Duodenal mucosa (tissue), 2 donors: ENCODE results near the gene DOK4.

Experiments
- H3K27ac ChIP-seq: one replicate; pipeline ENCODE4 v1.7.0; 2013; ENCODE audit warnings: low read depth, low read length
- H3K27me3 ChIP-seq, 2 donors: one replicate each; pipeline ENCODE4 v1.7.0; 2013; ENCODE audit warnings: low read length in 2 of 2, control low read depth in 1 of 2; ENCODE audit not compliant: insufficient read depth in 2 of 2, control insufficient read depth in 1 of 2
- H3K36me3 ChIP-seq, 2 donors: one replicate each; pipeline ENCODE4 v1.7.0; 2013; ENCODE audit warnings: low read length in 2 of 2, control low read depth in 1 of 2; ENCODE audit not compliant: insufficient read depth in 2 of 2, control insufficient read depth in 1 of 2
- H3K4me1 ChIP-seq, 2 donors: one replicate each; pipeline ENCODE4 v1.7.0; 2013; ENCODE audit warnings: low read length in 2 of 2, control low read depth in 1 of 2; ENCODE audit not compliant: insufficient read depth in 2 of 2, control insufficient read depth in 1 of 2
- H3K4me3 ChIP-seq, 2 donors: one replicate each; pipeline ENCODE4 v1.7.0; 2013; ENCODE audit warnings: low read length in 2 of 2, low read depth in 1 of 2
- H3K9ac ChIP-seq, 2 donors: one replicate each; pipeline ENCODE4 v1.7.0; 2013; ENCODE audit warnings: low read length in 2 of 2, low read depth in 1 of 2
- H3K9me3 ChIP-seq, 2 donors: one replicate each; pipeline ENCODE4 v1.7.0; 2013; ENCODE audit warnings: low read length in 2 of 2, control low read depth in 1 of 2; ENCODE audit not compliant: control insufficient read depth in 1 of 2

The DOK4 gene

DNA sequence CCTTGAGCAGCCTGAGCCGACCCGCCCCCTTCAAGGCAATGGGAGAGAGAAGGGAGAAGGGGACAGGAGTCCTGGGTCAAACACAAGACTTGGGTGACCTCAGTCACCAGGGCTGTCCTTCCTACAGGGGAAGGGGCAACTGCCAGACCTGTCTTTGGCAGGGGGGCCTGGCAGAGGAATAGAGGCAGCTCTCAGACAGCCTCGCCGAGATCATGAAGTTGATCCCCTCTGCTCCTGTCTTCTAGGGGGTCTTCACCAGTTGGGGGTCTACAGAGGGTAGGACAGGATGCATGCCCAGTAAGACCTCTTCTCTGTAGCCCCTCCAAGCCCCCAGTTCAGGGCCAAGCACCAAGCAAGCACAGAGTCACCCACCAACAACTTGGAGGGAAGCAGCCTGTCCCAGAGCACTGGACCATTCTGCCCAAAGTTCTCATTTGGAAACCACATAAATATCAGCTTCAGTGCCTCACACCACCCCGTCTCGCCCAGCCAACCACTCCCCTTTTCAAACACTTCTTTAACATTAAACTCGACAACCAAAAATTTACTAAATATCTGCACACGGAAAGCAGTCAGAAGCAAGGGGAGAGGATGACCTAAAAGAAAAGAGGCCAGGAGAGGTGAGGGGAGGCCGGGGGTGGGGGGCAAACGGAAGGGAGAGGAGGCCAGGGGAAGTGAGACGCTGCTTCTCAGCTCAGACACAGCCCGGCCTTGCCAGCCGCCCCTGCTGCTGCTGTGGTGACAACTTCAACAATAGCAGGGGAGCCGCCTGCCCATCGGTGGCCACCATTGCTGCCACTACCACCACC lies 7.7 kb downstream of the DOK4 start:
- H3K9ac ChIP-seq, result peak overlapping the region; percentile 36 to 54
- H3K4me3 ChIP-seq, result peak overlapping the region; percentile 73 to 74
- no peaks in the 10 kb centered on the region for H3K9me3 ChIP-seq
- H3K36me3 ChIP-seq, result peaks cover 17 to 28% of the 10 kb centered on the region in 2 donors
- no peaks in the 10 kb centered on the region for H3K27me3 ChIP-seq
- no peak overlapping the region for H3K27ac ChIP-seq
- peaks cover 35 to 45% of the 10 kb centered on the region in 2 donors for H3K4me1 ChIP-seq

DNA sequence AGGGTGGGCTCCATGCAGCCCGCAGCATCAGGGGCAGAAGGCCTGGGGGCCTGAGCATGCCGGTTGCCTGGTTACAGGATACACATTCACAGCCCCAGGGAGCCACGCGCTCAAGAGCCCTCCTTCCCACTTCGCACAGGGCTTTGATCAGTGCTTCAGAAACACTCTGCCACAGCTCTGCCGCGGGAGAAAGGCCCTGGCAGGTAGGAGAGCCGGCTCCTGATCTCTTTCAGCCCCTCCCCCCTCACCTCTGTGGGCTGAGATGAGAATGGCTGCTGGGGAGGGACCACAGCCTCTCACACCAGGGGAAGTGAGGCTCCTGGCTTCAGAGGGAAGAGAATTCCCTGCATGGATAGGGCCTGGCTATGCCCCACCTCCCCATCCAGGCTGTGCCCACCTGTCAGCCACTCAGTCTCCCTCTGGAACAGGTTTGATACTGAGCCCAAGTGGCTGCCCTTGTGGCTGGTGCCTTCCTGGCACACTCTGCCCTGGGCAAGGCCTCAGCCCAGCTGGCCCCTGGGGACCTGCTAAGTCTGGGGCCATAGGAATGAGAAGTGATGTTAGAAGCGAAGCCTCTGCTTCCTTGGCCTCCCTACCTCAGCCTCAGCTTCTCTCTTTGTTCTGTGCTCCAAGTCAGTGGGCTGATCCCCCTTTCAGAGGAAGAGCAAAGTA lies 8.6 kb downstream of the DOK4 start:
- Histone ChIP-seq H3K36me3 (peaks cover 23 to 37% of the 10 kb centered on the region in 2 donors), H3K9me3 (no peaks in the 10 kb centered on the region), H3K4me3 (no peak overlapping the region), H3K27me3 (no peaks in the 10 kb centered on the region), H3K4me1 (peaks cover 34 to 46% of the 10 kb centered on the region in 2 donors), H3K9ac (no peak overlapping the region), H3K27ac (no peak overlapping the region)

DNA sequence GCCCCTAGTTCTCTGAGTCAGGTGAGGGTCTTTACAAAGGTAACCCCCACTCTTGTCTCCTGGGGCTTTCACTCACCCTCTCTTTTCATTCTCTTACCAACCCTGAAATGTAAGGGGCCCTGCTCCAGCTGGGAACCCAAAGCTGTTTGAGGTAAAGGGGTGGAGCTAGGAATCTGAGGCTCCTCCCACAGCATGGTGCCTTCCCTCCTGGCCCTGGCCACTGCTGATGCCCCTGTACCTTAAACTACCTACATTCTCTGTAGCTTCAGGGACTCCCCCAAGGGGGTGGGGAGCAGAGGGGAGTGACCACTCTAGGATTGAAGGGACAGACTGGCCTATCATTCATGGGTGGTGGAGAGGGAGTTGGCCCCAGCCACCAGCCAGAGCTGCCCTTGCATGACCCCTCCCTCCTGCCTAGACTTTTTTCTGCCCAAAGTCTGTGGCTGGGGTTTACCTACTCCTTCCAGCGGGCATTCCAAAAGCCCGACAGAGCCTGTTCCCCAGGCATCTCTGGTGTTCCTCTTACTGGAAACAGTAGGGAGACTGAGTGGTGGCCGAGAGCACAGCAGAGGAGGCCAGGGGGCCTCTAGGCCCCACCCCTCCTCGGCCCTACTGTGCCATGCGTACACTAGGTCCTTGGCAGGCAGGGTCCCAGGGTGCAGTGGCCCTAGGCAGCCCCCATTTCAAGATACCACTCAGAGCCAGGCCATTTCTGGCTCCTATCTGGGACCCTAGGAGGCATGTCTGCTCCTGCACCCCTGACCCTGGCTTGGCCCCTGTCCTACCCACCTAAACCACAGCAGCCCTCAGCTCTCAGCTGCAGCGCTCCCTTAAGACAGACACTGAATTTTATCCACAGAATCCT lies 9.5 kb downstream of the DOK4 start:
- Histone ChIP-seq H3K9me3 (no peaks in the 10 kb centered on the region), H3K27me3 (no peaks in the 10 kb centered on the region), H3K36me3 (peaks cover 23 to 46% of the 10 kb centered on the region in 2 donors), H3K27ac (no peak overlapping the region), H3K4me3 (no peak overlapping the region), H3K9ac (no peak overlapping the region), H3K4me1 (peaks cover 41 to 55% of the 10 kb centered on the region in 2 donors)

DNA sequence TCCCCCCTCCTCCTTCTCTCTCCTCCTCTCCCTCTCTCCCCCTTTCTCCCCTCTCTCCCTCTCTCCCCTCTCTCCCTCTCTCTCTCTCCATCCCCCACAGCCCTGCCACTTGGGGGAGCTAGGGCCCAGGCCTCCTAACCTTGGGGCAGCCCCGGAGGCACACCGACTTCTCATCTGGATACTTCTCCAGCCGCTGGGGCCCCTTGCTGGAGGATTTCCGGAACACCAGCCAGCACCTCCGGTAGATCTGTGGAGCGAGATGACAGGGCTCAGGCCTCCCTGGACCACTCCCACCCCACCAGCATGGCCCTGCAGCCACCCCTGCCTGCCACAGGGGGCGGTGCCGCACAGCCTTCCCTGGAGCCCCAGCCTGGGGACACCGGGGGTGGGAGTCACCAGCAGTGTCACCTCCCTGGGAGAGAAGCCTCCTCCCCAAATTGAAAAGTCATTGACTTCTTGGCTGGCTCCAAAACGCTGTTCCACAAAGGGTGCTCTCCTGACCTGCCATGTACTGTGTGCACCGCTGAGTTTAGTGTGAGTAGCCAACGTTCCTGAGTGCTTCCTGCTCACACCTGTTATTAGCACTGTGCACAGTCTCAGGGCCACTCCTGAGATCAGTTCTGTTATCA lies 10.5 kb downstream of the DOK4 start:
- Histone ChIP-seq H3K36me3 (peaks cover 29 to 55% of the 10 kb centered on the region in 2 donors), H3K27me3 (no peaks in the 10 kb centered on the region), H3K27ac (no peak overlapping the region), H3K9ac (no peak overlapping the region), H3K4me1 (peaks cover 48 to 58% of the 10 kb centered on the region in 2 donors), H3K9me3 (no peaks in the 10 kb centered on the region), H3K4me3 (peak overlapping the region; percentile 7 to 26)

DNA sequence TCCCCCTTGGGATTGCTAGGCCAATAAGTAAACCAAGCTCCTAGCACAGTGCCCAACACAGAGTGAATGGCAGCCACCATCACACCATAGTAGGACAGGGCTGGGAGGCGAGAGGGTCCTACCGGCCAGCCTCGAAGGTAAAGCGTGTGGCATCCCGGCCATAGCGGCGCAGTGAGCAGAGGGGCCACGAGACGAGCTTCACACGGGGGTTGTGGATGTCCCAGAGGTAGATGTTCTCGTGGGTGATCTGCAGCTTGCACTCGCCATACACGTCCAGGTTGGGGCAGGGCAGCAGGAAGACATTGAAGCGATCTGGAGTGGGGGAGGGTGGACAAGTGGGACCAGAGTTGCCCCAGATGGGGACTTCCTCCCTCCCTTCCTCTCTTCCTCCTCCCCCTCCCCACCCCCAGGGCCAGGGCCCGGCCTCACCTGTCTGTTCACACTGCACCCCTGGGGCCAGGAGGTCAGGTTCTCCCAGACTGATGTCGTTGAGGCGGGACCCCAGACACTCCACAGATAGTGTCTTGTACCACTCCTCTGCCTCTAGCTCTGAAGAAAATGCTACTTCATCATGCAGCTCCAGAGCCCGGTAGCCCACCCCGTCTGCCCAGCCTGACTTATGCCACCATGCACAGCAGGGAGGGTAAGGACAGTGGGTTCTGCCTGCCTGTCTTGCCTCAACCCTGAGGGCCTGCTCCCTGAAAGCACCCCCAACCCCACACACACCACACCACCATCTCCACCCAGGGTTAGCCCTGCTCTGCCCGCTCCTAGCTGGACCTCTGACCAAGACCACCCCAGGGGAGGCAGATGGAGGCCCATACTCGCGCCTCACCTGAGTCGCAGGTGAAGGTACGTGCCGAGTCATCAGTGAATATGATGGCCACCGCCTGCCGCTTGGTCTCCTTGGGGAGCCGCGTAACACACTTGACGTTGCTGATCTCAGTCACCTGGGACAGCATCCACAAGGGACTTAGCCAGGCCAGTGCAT lies 11.3 kb downstream of the DOK4 start:
- no peaks in the 10 kb centered on the region for H3K9me3 ChIP-seq
- no peak overlapping the region for H3K27ac ChIP-seq
- peaks cover 49 to 58% of the 10 kb centered on the region in 2 donors for H3K4me1 ChIP-seq
- no peak overlapping the region for H3K9ac ChIP-seq
- H3K36me3 ChIP-seq, result peaks cover 36 to 63% of the 10 kb centered on the region in 2 donors
- no peak overlapping the region for H3K4me3 ChIP-seq
- no peaks in the 10 kb centered on the region for H3K27me3 ChIP-seq

DNA sequence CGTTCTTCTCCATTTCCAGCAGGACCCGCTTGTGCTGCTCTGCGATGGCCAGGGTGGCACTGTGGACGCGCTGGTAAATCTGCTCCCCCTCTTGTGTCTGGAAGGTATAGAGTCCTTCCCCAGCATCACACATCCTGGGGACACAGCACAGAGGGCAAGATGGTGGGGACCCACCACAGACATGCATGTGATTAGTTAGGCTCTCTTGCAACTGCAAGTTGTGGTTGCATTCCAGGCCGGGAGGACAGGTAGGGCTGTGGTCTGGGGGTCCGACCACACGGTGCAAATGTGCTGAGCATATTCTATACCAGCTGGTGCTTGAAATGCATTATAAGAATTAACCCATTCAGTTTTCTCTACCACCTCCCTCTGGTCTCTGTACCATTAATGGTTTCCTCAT lies 12.4 kb downstream of the DOK4 start:
- Histone ChIP-seq H3K4me1 (peaks cover 45 to 51% of the 10 kb centered on the region in 2 donors), H3K27ac (no peak overlapping the region), H3K9me3 (no peaks in the 10 kb centered on the region), H3K36me3 (peaks cover 47 to 74% of the 10 kb centered on the region in 2 donors), H3K4me3 (no peak overlapping the region), H3K9ac (no peak overlapping the region), H3K27me3 (no peaks in the 10 kb centered on the region)

DNA sequence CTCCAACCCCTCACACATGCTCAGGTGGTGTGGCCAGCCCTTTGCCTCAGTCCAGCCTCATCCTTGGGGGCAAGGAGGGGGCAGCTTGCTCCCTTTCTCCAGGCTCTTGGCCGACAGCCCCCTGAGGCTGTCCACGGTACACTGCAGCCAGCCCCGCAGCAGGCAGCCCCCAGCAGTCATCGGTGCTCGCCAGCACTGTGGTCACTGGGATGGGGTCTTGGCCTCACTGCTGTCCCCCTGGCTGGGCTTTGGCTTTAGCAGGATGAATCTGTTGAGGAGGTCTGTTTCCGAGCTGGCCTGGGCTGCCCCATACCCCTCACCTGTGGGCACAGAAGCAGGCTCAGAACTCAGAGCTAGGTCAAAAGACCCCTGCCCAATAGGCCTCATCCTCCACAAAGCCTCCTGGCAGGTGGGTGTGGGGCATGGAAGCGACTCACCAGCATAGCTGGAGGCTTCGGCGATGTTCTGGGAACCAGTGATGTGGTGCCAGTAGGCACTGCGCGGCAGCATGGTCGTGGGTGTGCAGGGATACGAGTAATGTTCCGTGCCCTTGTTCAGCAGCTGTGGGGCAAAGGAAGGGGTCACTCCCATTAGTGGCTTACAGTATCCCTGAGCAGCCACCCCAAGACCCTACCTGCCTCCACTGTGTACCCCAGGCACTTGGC lies 13.0 kb downstream of the DOK4 start:
- peaks cover 47 to 79% of the 10 kb centered on the region in 2 donors for H3K36me3 ChIP-seq
- H3K27ac ChIP-seq, result no peak overlapping the region
- H3K27me3 ChIP-seq, result no peaks in the 10 kb centered on the region
- no peak overlapping the region for H3K4me3 ChIP-seq
- no peaks in the 10 kb centered on the region for H3K9me3 ChIP-seq
- H3K4me1 ChIP-seq, result peaks cover 40 to 45% of the 10 kb centered on the region in 2 donors
- no peak overlapping the region for H3K9ac ChIP-seq

DNA sequence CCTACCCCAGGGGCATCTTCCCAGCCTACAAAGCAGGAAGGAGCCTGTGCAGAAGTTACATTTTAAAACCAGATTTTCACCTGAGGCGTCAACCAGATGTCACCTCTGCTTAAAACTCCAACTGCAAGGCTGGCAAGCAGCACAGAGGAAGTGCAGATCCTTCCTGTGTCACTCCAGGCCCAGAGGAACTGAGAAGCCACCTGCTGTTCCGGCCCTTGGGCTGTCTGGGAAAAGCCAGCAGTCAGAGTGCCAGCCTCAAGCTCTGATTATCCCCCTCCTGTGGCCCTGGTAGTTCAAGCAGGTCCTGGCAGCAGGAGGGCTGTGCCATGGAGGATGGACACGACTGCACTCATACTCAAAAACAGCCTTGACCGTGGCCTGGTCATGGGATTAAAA lies 13.6 kb downstream of the DOK4 start:
- Histone ChIP-seq H3K4me3 (no peak overlapping the region), H3K9me3 (no peaks in the 10 kb centered on the region), H3K4me1 (peaks cover 34 to 40% of the 10 kb centered on the region in 2 donors), H3K9ac (no peak overlapping the region), H3K27ac (no peak overlapping the region), H3K27me3 (no peaks in the 10 kb centered on the region), H3K36me3 (peaks cover 47 to 81% of the 10 kb centered on the region in 2 donors)
